Erythroblast (primary cell): ENCODE results near the gene FAN1.

Experiments
- GATA1 ChIP-seq: IDR thresholded peaks from 2 replicates; pipeline ENCODE4 v1.6.1; 2011; ENCODE audit warnings: low read depth, mild to moderate bottlenecking, control low read depth, low read length, moderate library complexity
- POLR2A ChIP-seq: IDR thresholded peaks from 2 replicates; pipeline ENCODE4 v1.6.1; 2011; ENCODE audit warnings: mild to moderate bottlenecking, low read length

GRCh38 chr15:30922480-30923311 is 19.0 kb downstream of the FAN1 start:
- TF ChIP-seq POLR2A (no peak), GATA1 (no peak)
